BLaER1 (cell line): ENCODE measurements around the gene UBA3.

ENCODE experiments used
- H3K27ac ChIP-seq: shearing (Covaris generic); formaldehyde crosslinking; 2 replicates; pipeline ENCODE4 v1.8.1; 2022
- H3K27me3 ChIP-seq: shearing (Covaris generic); formaldehyde crosslinking; 2 replicates; pipeline ENCODE4 v1.8.1; 2022
- H3K36me3 ChIP-seq: shearing (Covaris generic); formaldehyde crosslinking; 2 replicates; pipeline ENCODE4 v1.8.1; 2022
- H3K4me1 ChIP-seq: shearing (Covaris generic); formaldehyde crosslinking; 2 replicates; pipeline ENCODE4 v1.8.1; 2022
- H3K4me2 ChIP-seq: shearing (Covaris generic); formaldehyde crosslinking; 2 replicates; pipeline ENCODE4 v1.8.1; 2022
- H3K4me3 ChIP-seq: shearing (Covaris generic); formaldehyde crosslinking; 2 replicates; pipeline ENCODE4 v1.8.1; 2022
- H3K9ac ChIP-seq: shearing (Covaris generic); formaldehyde crosslinking; 2 replicates; pipeline ENCODE4 v1.8.1; 2022
- H3K9me3 ChIP-seq: shearing (Covaris generic); formaldehyde crosslinking; 2 replicates; pipeline ENCODE4 v1.8.1; 2022
- H4K20me1 ChIP-seq: shearing (Covaris generic); formaldehyde crosslinking; 2 replicates; pipeline ENCODE4 v1.8.1; 2022
- Cebpa-rat ChIP-seq: shearing (Covaris generic); IDR thresholded peaks from 2 replicates; pipeline ENCODE4 v1.8.1; 2022

UBA3 gene

GRCh38 chr3:69080233-69080920, at the start of gene UBA3:
Gene UBA3 (minus strand): TSS chr3:69080365. CDS start chr3:69080353, 12 bp downstream.
- Histone ChIP-seq H3K4me1 (peaks cover 62% of the 10 kb centered on the region), H3K27me3 (no peaks in the 10 kb centered on the region), H3K4me3 (peak within 1 kb of the TSS; percentile 89), H3K9ac (peak within 1 kb of the TSS; percentile 95), H3K4me2 (peak within 1 kb of the TSS; percentile 97), H3K36me3 (peaks cover 13% of the 10 kb centered on the region), H3K27ac (peak within 1 kb of the TSS; percentile 93), H3K9me3 (no peaks in the 10 kb centered on the region), H4K20me1 (peaks cover 16% of the 10 kb centered on the region)
- TF ChIP-seq Cebpa-rat: no peak

- no peak overlapping the region for H3K27ac ChIP-seq
- peaks cover 4% of the 10 kb centered on the region; the same call in 1 of the 2 replicates for H3K9me3 ChIP-seq
- H3K9ac ChIP-seq: no peak overlapping the region
- H3K36me3 ChIP-seq: no peaks in the 10 kb centered on the region
- no peak overlapping the region for H3K4me3 ChIP-seq
- H4K20me1 ChIP-seq: no peaks in the 10 kb centered on the region
- H3K4me2 ChIP-seq: no peak overlapping the region
- no peak for TF ChIP-seq Cebpa-rat
- H3K27me3 ChIP-seq: no peaks in the 10 kb centered on the region
- H3K4me1 ChIP-seq: peaks cover 4% of the 10 kb centered on the region
Measured at GRCh38 chr3:69129531-69129930, 49.4 kb upstream of the UBA3 start.

- Histone ChIP-seq H3K9me3 (peaks cover 4% of the 10 kb centered on the region; the same call in 1 of the 2 replicates), H3K27me3 (no peaks in the 10 kb centered on the region), H4K20me1 (no peaks in the 10 kb centered on the region)
Measured at GRCh38 chr3:69128509-69128908, 48.3 kb upstream of the UBA3 start.

GRCh38 chr3:69126999-69127398, 46.8 kb upstream of the UBA3 start:
- Histone ChIP-seq H3K4me2 (no peak overlapping the region), H4K20me1 (no peaks in the 10 kb centered on the region), H3K9me3 (no peaks in the 10 kb centered on the region), H3K27me3 (no peaks in the 10 kb centered on the region), H3K4me1 (peaks cover 23% of the 10 kb centered on the region), H3K4me3 (no peak overlapping the region), H3K36me3 (no peaks in the 10 kb centered on the region), H3K9ac (no peak overlapping the region), H3K27ac (no peak overlapping the region)
- TF ChIP-seq Cebpa-rat: no peak

More at GRCh38 chr3:69128509-69128908, 48.3 kb upstream of the UBA3 start:
- Histone ChIP-seq H3K27ac (no peak overlapping the region), H3K36me3 (no peaks in the 10 kb centered on the region), H3K4me3 (no peak overlapping the region), H3K4me1 (peaks cover 7% of the 10 kb centered on the region), H3K4me2 (no peak overlapping the region), H3K9ac (no peak overlapping the region)
- TF ChIP-seq Cebpa-rat: no peak

- no peak for TF ChIP-seq Cebpa-rat
- H4K20me1 ChIP-seq: no peaks in the 10 kb centered on the region
- H3K9me3 ChIP-seq: no peaks in the 10 kb centered on the region
- no peak overlapping the region for H3K4me3 ChIP-seq
- no peak overlapping the region for H3K9ac ChIP-seq
- no peak overlapping the region for H3K4me2 ChIP-seq
- no peak overlapping the region for H3K27ac ChIP-seq
- H3K36me3 ChIP-seq: no peaks in the 10 kb centered on the region
- H3K4me1 ChIP-seq: peaks cover 30% of the 10 kb centered on the region
- H3K27me3 ChIP-seq: no peaks in the 10 kb centered on the region
Measured at GRCh38 chr3:69126216-69126615, 46.1 kb upstream of the UBA3 start.

GRCh38 chr3:69122403-69122802, 42.2 kb upstream of the UBA3 start, which contains the start of gene LMOD3:
Gene LMOD3 (minus strand): TSS chr3:69122595. CDS start chr3:69122386, 209 bp downstream.
- no peaks in the 10 kb centered on the region for H3K27me3 ChIP-seq
- H3K4me3 ChIP-seq: peak within 1 kb of the TSS; percentile 34; the same call in 1 of the 2 replicates
- H3K36me3 ChIP-seq: no peaks in the 10 kb centered on the region
- peaks cover 29% of the 10 kb centered on the region for H3K4me1 ChIP-seq
- H3K9ac ChIP-seq: peak within 1 kb of the TSS; percentile 3; the same call in 1 of the 2 replicates
- H3K9me3 ChIP-seq: no peaks in the 10 kb centered on the region
- TF ChIP-seq Cebpa-rat: no peak
- no peaks in the 10 kb centered on the region for H4K20me1 ChIP-seq
- peak within 1 kb of the TSS; percentile 73 for H3K4me2 ChIP-seq
- peak within 1 kb of the TSS; percentile 4; the same call in 1 of the 2 replicates for H3K27ac ChIP-seq

GRCh38 chr3:69121950-69122349, 41.8 kb upstream of the UBA3 start:
- peak overlapping the region; percentile 73 for H3K4me2 ChIP-seq
- 0 out of 2 replicates have a peak overlapping the region, but pooled peaks have one; percentile 1 for H3K9ac ChIP-seq
- H3K4me1 ChIP-seq: peaks cover 29% of the 10 kb centered on the region
- peak overlapping the region; percentile 4; the same call in 1 of the 2 replicates for H3K27ac ChIP-seq
- H3K9me3 ChIP-seq: no peaks in the 10 kb centered on the region
- H4K20me1 ChIP-seq: no peaks in the 10 kb centered on the region
- TF ChIP-seq Cebpa-rat: no peak
- no peaks in the 10 kb centered on the region for H3K27me3 ChIP-seq
- H3K36me3 ChIP-seq: no peaks in the 10 kb centered on the region
- peak overlapping the region; percentile 34; the same call in 1 of the 2 replicates for H3K4me3 ChIP-seq

GRCh38 chr3:69121513-69121912, 41.3 kb upstream of the UBA3 start:
- H3K27me3 ChIP-seq: no peaks in the 10 kb centered on the region
- no peaks in the 10 kb centered on the region for H3K36me3 ChIP-seq
- H3K9me3 ChIP-seq: no peaks in the 10 kb centered on the region
- H4K20me1 ChIP-seq: no peaks in the 10 kb centered on the region
- no peak overlapping the region for H3K9ac ChIP-seq
- TF ChIP-seq Cebpa-rat: no peak
- H3K4me1 ChIP-seq: peaks cover 29% of the 10 kb centered on the region
- H3K4me3 ChIP-seq: no peak overlapping the region
- no peak overlapping the region for H3K27ac ChIP-seq
- peak overlapping the region; percentile 73 for H3K4me2 ChIP-seq

- Histone ChIP-seq H3K27me3 (no peaks in the 10 kb centered on the region), H3K4me2 (peak overlapping the region; percentile 73), H4K20me1 (no peaks in the 10 kb centered on the region), H3K4me3 (no peak overlapping the region), H3K36me3 (no peaks in the 10 kb centered on the region), H3K9me3 (no peaks in the 10 kb centered on the region), H3K27ac (no peak overlapping the region), H3K9ac (no peak overlapping the region), H3K4me1 (peaks cover 29% of the 10 kb centered on the region)
- no peak for TF ChIP-seq Cebpa-rat
Measured at GRCh38 chr3:69120879-69121464, 40.8 kb upstream of the UBA3 start.

- H3K4me1 ChIP-seq: peaks cover 29% of the 10 kb centered on the region
- H3K36me3 ChIP-seq: no peaks in the 10 kb centered on the region
- no peak overlapping the region for H3K4me2 ChIP-seq
- H3K9ac ChIP-seq: no peak overlapping the region
- H3K4me3 ChIP-seq: no peak overlapping the region
- no peaks in the 10 kb centered on the region for H4K20me1 ChIP-seq
- H3K27me3 ChIP-seq: no peaks in the 10 kb centered on the region
- H3K9me3 ChIP-seq: no peaks in the 10 kb centered on the region
- TF ChIP-seq Cebpa-rat: no peak
- no peak overlapping the region for H3K27ac ChIP-seq
Measured at GRCh38 chr3:69119681-69120080, 39.5 kb upstream of the UBA3 start.
